NCI-H2029 (cell line): Measurements from ENCODE around the gene CDC42BPB.

Experiments used
- DNase-seq: peaks from one replicate; lab custom pipeline; 2025; lab: John Stamatoyannopoulos, UW

CDC42BPB gene

DNA sequence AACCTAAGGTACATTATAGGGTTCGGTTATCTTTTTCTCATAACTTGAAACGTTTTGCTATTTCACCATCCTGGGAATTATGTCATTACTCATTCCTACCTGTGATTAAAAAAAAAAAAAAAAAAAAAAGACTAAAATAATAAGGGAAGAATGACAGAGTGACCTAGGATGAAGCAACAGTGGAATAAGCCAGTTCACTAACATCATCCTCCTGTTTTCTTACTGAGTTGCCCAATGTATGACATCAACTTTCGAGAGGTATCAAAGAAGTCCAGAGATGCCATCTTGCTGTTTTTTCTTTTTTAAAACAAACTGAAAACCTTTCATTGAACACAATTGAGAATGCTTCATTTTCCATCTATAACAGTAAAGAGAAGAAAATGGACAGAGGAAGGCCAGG is 92.1 kb downstream of the CDC42BPB start:
- DNase-seq, result no peak

DNA sequence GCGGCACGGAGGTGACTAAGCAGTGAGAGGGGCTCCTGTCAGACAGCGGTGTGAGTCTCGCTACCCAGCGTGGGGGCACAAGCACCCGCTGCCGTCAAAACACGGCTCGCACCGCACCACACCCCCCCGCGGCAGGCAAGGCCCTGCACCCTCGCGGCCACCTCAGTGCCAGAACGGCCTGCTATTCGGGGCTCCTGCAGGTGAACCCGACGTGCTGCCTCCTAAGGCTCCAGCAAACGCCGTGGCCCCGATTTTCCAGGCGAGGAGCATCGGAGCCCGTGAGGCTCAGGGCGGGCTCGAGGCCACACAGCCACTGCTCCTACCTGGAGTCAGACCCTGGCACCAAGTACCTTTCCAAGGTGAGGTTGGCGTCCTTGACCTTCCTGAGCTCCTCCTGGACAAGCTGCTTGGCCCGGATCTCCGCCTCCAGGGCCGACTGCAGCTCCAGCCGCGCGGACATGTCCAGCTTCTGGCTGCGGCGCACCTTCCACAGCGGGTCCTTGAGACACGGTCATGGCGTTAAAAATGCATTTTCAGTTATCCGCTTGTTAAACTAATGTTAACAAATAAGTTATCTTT is 93.1 kb downstream of the CDC42BPB start:
- DNase-seq, result no peak

GRCh38 chr14:102962111-102962627 is 95.2 kb downstream of the CDC42BPB start:
- DNase-seq, result no peak

DNA sequence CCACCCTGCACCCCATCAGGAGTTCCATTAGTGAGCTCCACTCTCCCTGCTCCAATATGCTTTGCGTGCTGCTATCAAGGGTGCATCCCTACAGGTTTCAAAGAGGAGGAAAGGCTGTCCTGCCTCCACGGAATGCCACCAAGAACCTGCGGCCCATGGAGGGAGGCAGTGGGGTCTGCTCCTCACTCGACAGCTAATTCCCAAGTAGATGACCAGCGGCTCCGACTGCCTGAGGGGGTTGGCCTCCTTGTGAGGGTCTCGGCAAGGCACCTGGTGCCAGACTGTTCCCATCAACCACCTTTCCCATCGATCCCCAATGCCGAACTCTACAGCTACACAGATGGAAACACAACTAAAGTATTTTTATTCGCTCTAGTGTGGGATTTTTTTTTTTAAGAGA is 98.9 kb downstream of the CDC42BPB start:
- DNase-seq, result no peak

DNA sequence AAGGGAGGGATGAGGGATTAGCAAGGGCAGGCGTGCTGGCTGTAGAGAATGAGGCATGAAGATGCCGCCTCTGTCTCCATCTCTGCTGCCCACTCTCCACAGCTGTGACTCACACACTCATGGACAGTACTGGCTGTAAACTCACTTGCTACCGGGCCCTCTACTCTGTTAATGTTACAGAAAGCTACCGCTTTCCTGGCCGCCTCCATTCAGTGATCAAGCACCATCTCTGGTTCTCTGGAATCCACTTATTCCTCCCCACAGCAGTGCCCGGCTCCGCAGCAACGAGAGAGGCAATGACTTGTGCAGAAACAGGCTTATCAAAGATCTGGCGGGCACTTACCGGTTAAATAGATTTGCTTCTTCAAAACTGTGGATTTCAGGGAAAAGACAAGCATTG is 100.1 kb downstream of the CDC42BPB start:
- DNase-seq, result no peak

GRCh38 chr14:102955636-102956408 is 101.5 kb downstream of the CDC42BPB start:
- no peak for DNase-seq

GRCh38 chr14:102954081-102954789 is 103.1 kb downstream of the CDC42BPB start:
- no peak for DNase-seq

- DNase-seq, result no peak
Observed at GRCh38 chr14:102953100-102953499, 104.2 kb downstream of the CDC42BPB start.

- no peak for DNase-seq
Observed at GRCh38 chr14:102952276-102952675, 105.1 kb downstream of the CDC42BPB start.

- DNase-seq, result no peak
Observed at GRCh38 chr14:102951799-102952198, 105.5 kb downstream of the CDC42BPB start.

GRCh38 chr14:102951034-102951433 is 106.3 kb downstream of the CDC42BPB start:
- DNase-seq, result no peak

DNA sequence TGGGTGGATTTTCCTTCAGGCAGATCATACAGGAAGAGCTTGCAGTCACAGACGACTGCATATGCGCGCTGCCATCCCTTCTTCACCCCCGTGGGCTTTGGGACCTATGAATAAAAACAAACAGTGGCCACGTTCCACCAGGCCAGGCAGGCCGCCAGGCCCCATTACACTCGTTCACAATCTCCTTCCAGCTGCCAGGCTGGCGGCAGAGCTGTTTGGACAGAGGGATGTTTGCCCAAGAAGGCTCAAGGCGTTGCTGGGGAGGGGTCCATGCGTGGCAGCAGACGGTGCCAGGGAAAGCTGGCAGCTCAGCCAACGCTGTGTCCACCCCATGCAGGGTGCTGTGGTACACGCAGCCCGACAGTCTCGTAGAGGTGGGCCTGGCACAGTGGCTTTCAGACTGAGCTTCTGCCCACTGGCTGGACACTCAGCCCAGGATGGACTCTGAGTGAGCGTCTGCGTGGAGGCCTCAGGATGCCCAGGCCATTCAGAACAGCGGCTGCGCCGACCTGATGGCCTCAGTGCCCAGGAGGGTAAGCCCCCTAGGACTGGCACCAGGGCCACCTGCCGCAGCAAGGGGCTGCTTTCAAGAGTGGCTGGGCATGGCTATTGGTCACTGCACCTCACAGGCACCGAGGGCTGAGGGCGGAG is 107.4 kb downstream of the CDC42BPB start:
- DNase-seq, result peak; percentile 66

- DNase-seq, result peak; percentile 59
Observed at GRCh38 chr14:102949062-102949800, 108.1 kb downstream of the CDC42BPB start.

DNA sequence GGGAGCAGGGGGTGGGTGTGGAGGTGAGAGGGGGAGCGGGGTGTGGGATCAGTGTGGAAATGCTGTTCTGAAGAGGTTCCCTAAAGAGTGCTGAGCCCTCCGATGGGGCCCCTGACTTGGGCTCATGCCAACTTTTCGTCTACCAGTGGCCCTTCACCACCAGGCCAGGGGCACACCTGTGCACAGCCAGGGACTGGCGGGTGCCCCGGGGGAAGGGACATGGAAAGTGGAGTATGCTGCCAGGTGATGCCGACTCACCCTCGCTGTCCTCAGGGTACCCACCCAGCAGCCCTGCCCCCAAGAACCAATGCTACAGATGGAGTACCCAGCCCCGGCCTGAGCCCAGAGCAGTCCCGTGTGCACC is 108.7 kb downstream of the CDC42BPB start:
- DNase-seq, result no peak

DNA sequence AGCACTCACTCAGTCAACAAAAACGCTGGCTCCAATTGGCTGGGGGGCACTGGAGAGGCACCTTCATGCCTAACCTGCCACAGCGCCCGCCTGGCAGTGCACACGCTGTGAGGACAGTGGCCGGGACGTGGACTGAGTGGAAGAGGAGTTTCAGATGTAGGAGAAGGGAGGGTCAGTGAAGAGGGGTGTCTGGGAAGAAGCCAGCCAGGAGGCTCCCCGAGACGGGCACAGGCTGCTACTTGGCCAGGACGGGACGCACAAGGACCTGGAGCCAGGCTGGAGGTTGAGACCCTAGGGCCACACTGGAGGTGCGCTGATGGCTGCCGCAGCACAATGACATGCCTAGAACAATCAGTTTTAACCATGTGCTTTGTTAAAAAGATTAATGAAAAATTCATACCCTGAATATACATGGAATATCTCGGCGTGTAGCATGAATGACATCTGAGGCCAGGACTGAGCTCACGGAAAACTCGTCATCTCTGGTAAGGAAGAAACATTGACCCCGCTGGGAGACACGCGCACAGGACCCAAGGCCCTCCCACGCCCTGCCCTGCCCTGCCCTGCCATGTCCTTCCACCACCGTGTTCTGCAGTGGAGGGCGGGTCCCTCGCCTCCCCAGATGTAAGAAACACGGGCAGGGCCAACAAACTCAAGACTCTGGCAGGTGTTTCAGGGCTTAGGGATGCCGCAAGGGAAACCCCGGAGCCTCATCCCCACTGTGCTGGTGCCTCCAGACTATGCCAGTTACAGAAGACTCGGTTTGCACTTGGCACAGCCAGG is 109.8 kb downstream of the CDC42BPB start:
- no peak for DNase-seq

GRCh38 chr14:102945346-102946130 is 111.8 kb downstream of the CDC42BPB start:
- DNase-seq, result no peak

GRCh38 chr14:102944448-102945330 is 112.7 kb downstream of the CDC42BPB start:
- DNase-seq, result no peak

- no peak for DNase-seq
Observed at GRCh38 chr14:102943979-102944378, 113.4 kb downstream of the CDC42BPB start.

- no peak for DNase-seq
Observed at GRCh38 chr14:102943454-102943853, 113.9 kb downstream of the CDC42BPB start.
